Activated CD4-positive, alpha-beta T cell treated with anti-CD3 and anti-CD28 coated beads, Interleukin-2, amount 10 ng/mL, durations not matched to agents 24 days and 14 days (primary cell): ENCODE measurements around the gene ACD. TPM values are rescaled to one million over a fixed set of nuclear protein-coding genes. Genes with fewer than 3 reads are reported as not detected.
"Not testable (repeated sequence)": the region's sequence is repeated elsewhere in the genome, so short reads cannot be mapped to it uniquely, and the experiment has no call there.

ENCODE experiments used
- DNase-seq: peaks from one replicate; pipeline ENCODE4 v3.0.0; 2022
- H3K27ac Mint-ChIP-seq: one replicate; pipeline ENCODE4 v1.8.0; 2022; ENCODE audit warnings: mild to moderate bottlenecking, mixed read lengths
- H3K27me3 Mint-ChIP-seq: one replicate; pipeline ENCODE4 v1.8.0; 2022; ENCODE audit warnings: mixed read lengths
- H3K36me3 Mint-ChIP-seq: one replicate; pipeline ENCODE4 v1.8.0; 2022; ENCODE audit warnings: low read depth, mild to moderate bottlenecking, mixed read lengths
- H3K4me1 Mint-ChIP-seq: one replicate; pipeline ENCODE4 v1.8.0; 2021; ENCODE audit warnings: mixed read lengths
- H3K4me3 Mint-ChIP-seq: one replicate; pipeline ENCODE4 v1.8.0; 2022; ENCODE audit warnings: mild to moderate bottlenecking, moderate library complexity, mixed read lengths
- H3K9me3 Mint-ChIP-seq: one replicate; pipeline ENCODE4 v1.8.0; 2021; ENCODE audit warnings: mixed read lengths
- intact Hi-C: fragments of 100-400 bp; cut with micrococcal nuclease; formaldehyde crosslinking; loops from one replicate; pipeline ENCODE4 v1.15.1; 2023
- total RNA-seq: library from RNA; stranded (reverse); gene quantifications from 2 replicates; pipeline ENCODE4 v1.2.3, GENCODE V29; 2022

ACD gene
- total RNA-seq, result 54.0 and 55.1 TPM in 2 replicates

- intact Hi-C loops, result loop anchor here (1.0 to 10.0 kb wide), 10 partner anchors 15 to 1675 kb away; partner anchors contain the start of genes ATP6V0D1, CARMIL2, CENPT and COG8
- Mint-ChIP-seq H3K4me3 (peak within 1 kb of the TSS; percentile 92), H3K4me1 (peaks cover 21% of the 10 kb centered on the region), H3K27me3 (no peaks in the 10 kb centered on the region), H3K27ac (peak within 1 kb of the TSS; percentile 96), H3K36me3 (peaks cover 19% of the 10 kb centered on the region), H3K9me3 (no peaks in the 10 kb centered on the region)
- DNase-seq, result peak; percentile 99
Observed at GRCh38 chr16:67659675-67660563, at the start of gene ACD. TSS of gene ACD (minus strand) at chr16:67660260. CDS start at chr16:67660220, 40 bp downstream.

- Mint-ChIP-seq H3K27me3 (no peaks in the 10 kb centered on the region), H3K27ac (no peak overlapping the region), H3K4me3 (no peak overlapping the region), H3K36me3 (peaks cover 7% of the 10 kb centered on the region), H3K9me3 (no peaks in the 10 kb centered on the region), H3K4me1 (peaks cover 11% of the 10 kb centered on the region)
- intact Hi-C loops, result no loop called here
- no peak for DNase-seq
Observed at GRCh38 chr16:67709050-67709449, 49.0 kb upstream of the ACD start.

- Mint-ChIP-seq H3K9me3 (no peaks in the 10 kb centered on the region), H3K4me3 (no peak overlapping the region), H3K36me3 (peaks cover 5% of the 10 kb centered on the region), H3K27ac (no peak overlapping the region), H3K4me1 (peaks cover 16% of the 10 kb centered on the region), H3K27me3 (no peaks in the 10 kb centered on the region)
- no peak for DNase-seq
- intact Hi-C loops, result no loop called here
Observed at GRCh38 chr16:67708368-67708771, 48.3 kb upstream of the ACD start.

- intact Hi-C loops, result no loop called here
- Mint-ChIP-seq H3K9me3 (no peaks in the 10 kb centered on the region), H3K4me1 (peaks cover 20% of the 10 kb centered on the region), H3K36me3 (peaks cover 5% of the 10 kb centered on the region), H3K27ac (no peak overlapping the region), H3K4me3 (no peak overlapping the region), H3K27me3 (no peaks in the 10 kb centered on the region)
- DNase-seq, result no peak
Observed at GRCh38 chr16:67707790-67708189, 47.7 kb upstream of the ACD start.

- Mint-ChIP-seq H3K4me3 (no peak overlapping the region), H3K27ac (no peak overlapping the region), H3K9me3 (no peaks in the 10 kb centered on the region), H3K36me3 (peaks cover 5% of the 10 kb centered on the region), H3K4me1 (peaks cover 21% of the 10 kb centered on the region), H3K27me3 (no peaks in the 10 kb centered on the region)
- DNase-seq, result no peak
- intact Hi-C loops, result no loop called here
Observed at GRCh38 chr16:67707210-67707609, 47.1 kb upstream of the ACD start.

GRCh38 chr16:67704110-67704509, 44.0 kb upstream of the ACD start:
- H3K27me3 Mint-ChIP-seq, result no peaks in the 10 kb centered on the region
- H3K36me3 Mint-ChIP-seq, result peaks cover 3% of the 10 kb centered on the region
- no peak for DNase-seq
- no peak overlapping the region for H3K4me3 Mint-ChIP-seq
- peak overlapping the region; percentile 75 for H3K27ac Mint-ChIP-seq
- intact Hi-C loops, result no loop called here
- peaks cover 19% of the 10 kb centered on the region for H3K4me1 Mint-ChIP-seq
- no peaks in the 10 kb centered on the region for H3K9me3 Mint-ChIP-seq

GRCh38 chr16:67703626-67704025, 43.6 kb upstream of the ACD start:
- Mint-ChIP-seq H3K27ac (peak overlapping the region; percentile 75), H3K4me1 (peaks cover 19% of the 10 kb centered on the region), H3K4me3 (peak overlapping the region; percentile 29), H3K36me3 (peaks cover 5% of the 10 kb centered on the region), H3K9me3 (no peaks in the 10 kb centered on the region), H3K27me3 (no peaks in the 10 kb centered on the region)
- DNase-seq, result peak; percentile 72
- intact Hi-C loops, result no loop called here

GRCh38 chr16:67702130-67702529, 42.1 kb upstream of the ACD start:
- no peak overlapping the region for H3K27ac Mint-ChIP-seq
- H3K4me1 Mint-ChIP-seq, result peaks cover 19% of the 10 kb centered on the region
- H3K27me3 Mint-ChIP-seq, result no peaks in the 10 kb centered on the region
- intact Hi-C loops, result no loop called here
- no peak for DNase-seq
- no peaks in the 10 kb centered on the region for H3K9me3 Mint-ChIP-seq
- H3K4me3 Mint-ChIP-seq, result no peak overlapping the region
- H3K36me3 Mint-ChIP-seq, result peaks cover 8% of the 10 kb centered on the region

- Mint-ChIP-seq H3K4me1 (peaks cover 20% of the 10 kb centered on the region), H3K9me3 (no peaks in the 10 kb centered on the region), H3K4me3 (no peak overlapping the region), H3K27ac (no peak overlapping the region), H3K36me3 (peaks cover 11% of the 10 kb centered on the region), H3K27me3 (no peaks in the 10 kb centered on the region)
- no peak for DNase-seq
- intact Hi-C loops, result no loop called here
Observed at GRCh38 chr16:67701420-67701819, 41.4 kb upstream of the ACD start.

GRCh38 chr16:67699265-67699664, 39.2 kb upstream of the ACD start:
- H3K4me1 Mint-ChIP-seq, result peaks cover 15% of the 10 kb centered on the region
- H3K36me3 Mint-ChIP-seq, result peaks cover 8% of the 10 kb centered on the region
- no peak overlapping the region for H3K4me3 Mint-ChIP-seq

GRCh38 chr16:67697422-67698185, 37.5 kb upstream of the ACD start:
- intact Hi-C loops, result loop anchor here (10.0 kb wide), 1 partner anchor 97 kb away; no protein-coding TSS in a partner anchor
- H3K27ac Mint-ChIP-seq, result no peak overlapping the region
- peaks cover 8% of the 10 kb centered on the region for H3K36me3 Mint-ChIP-seq
- no peak for DNase-seq
- H3K4me3 Mint-ChIP-seq, result no peak overlapping the region
- H3K4me1 Mint-ChIP-seq, result peaks cover 4% of the 10 kb centered on the region
- no peaks in the 10 kb centered on the region for H3K27me3 Mint-ChIP-seq
- no peaks in the 10 kb centered on the region for H3K9me3 Mint-ChIP-seq

More at GRCh38 chr16:67699265-67699664, 39.2 kb upstream of the ACD start:
- H3K27me3 Mint-ChIP-seq, result no peaks in the 10 kb centered on the region
- H3K27ac Mint-ChIP-seq, result no peak overlapping the region
- intact Hi-C loops, result loop anchor here (10.0 kb wide), 1 partner anchor 96 kb away; no protein-coding TSS in a partner anchor
- DNase-seq, result no peak
- no peaks in the 10 kb centered on the region for H3K9me3 Mint-ChIP-seq

- H3K4me1 Mint-ChIP-seq, result peaks cover 8% of the 10 kb centered on the region
- H3K4me3 Mint-ChIP-seq, result no peak overlapping the region
Observed at GRCh38 chr16:67694611-67695010, 34.6 kb upstream of the ACD start.

GRCh38 chr16:67693517-67694285, 33.6 kb upstream of the ACD start:
- H3K9me3 Mint-ChIP-seq, H3K36me3 Mint-ChIP-seq, H3K27me3 Mint-ChIP-seq, H3K4me3 Mint-ChIP-seq, H3K4me1 Mint-ChIP-seq, DNase-seq, H3K27ac Mint-ChIP-seq: not testable (repeated sequence)
- intact Hi-C loops, result loop anchor here (10.0 kb wide), 1 partner anchor 101 kb away; no protein-coding TSS in a partner anchor

More at GRCh38 chr16:67694611-67695010, 34.6 kb upstream of the ACD start:
- DNase-seq, result no peak
- intact Hi-C loops, result loop anchor here (10.0 kb wide), 1 partner anchor 100 kb away; no protein-coding TSS in a partner anchor
- peaks cover 8% of the 10 kb centered on the region for H3K36me3 Mint-ChIP-seq
- no peaks in the 10 kb centered on the region for H3K27me3 Mint-ChIP-seq
- H3K27ac Mint-ChIP-seq, result no peak overlapping the region
- no peaks in the 10 kb centered on the region for H3K9me3 Mint-ChIP-seq
